Measurements from ENCODE around the gene EIF4A2.

EIF4A2 gene

GRCh38 chr3:186786922-186787321, 3.5 kb downstream of the EIF4A2 start:
- Histone ChIP-seq H3K4me2 (ENCODE audit: low read length) (peak overlapping the region; percentile 89), H4K20me1 (ENCODE audit: control insufficient read depth, insufficient read depth, low read depth, low read length) (peaks cover 50% of the 10 kb centered on the region), H3K36me3 (ENCODE audit: control insufficient read depth, low read length) (peaks cover 91% of the 10 kb centered on the region), H3K9me2 (replicated peaks; ENCODE audit: control insufficient read depth, low read length) (no peaks in the 10 kb centered on the region), H3K79me2 (ENCODE audit: control insufficient read depth, low read length) (peaks cover 59% of the 10 kb centered on the region), H3K27me3 (ENCODE audit: control insufficient read depth, low read length) (peaks cover 3% of the 10 kb centered on the region; the same call in 1 of the 2 replicates), H3F3A (ENCODE audit: control insufficient read depth, insufficient read depth) (peaks cover 94% of the 10 kb centered on the region), H3K9me3 (ENCODE audit: control insufficient read depth, insufficient read depth, low read length) (no peaks in the 10 kb centered on the region), H3K27ac (ENCODE audit: low read depth, low read length) (peak overlapping the region; percentile 94; the same call in 1 of the 2 replicates), H3K4me3 (ENCODE audit: low read length) (peak overlapping the region; percentile 94), H3K4me1 (ENCODE audit: control insufficient read depth, low read length) (peaks cover 49% of the 10 kb centered on the region)
- no peak for TF ChIP-seq EZH2phosphoT487 (IDR thresholded peaks at IDR 0.05; ENCODE audit: borderline replicate concordance, low read length)
- TF ChIP-seq CTCF (IDR thresholded peaks at IDR 0.05; ENCODE audit: low read depth, low read length, poor library complexity, severe bottlenecking), result no peak

- Histone ChIP-seq H3K9me3 (ENCODE audit: control insufficient read depth, insufficient read depth, low read length) (no peaks in the 10 kb centered on the region), H3K4me1 (ENCODE audit: control insufficient read depth, low read length) (peaks cover 42% of the 10 kb centered on the region), H3K79me2 (ENCODE audit: control insufficient read depth, low read length) (peaks cover 51% of the 10 kb centered on the region), H3K27ac (ENCODE audit: low read depth, low read length) (peak overlapping the region; percentile 3; the same call in 1 of the 2 replicates), H3K4me2 (ENCODE audit: low read length) (peak overlapping the region; percentile 89), H3K4me3 (ENCODE audit: low read length) (peak overlapping the region; percentile 94), H3F3A (ENCODE audit: control insufficient read depth, insufficient read depth) (peaks cover 95% of the 10 kb centered on the region), H3K27me3 (ENCODE audit: control insufficient read depth, low read length) (peaks cover 3% of the 10 kb centered on the region; the same call in 1 of the 2 replicates), H3K36me3 (ENCODE audit: control insufficient read depth, low read length) (peaks cover 96% of the 10 kb centered on the region), H3K9me2 (replicated peaks; ENCODE audit: control insufficient read depth, low read length) (no peaks in the 10 kb centered on the region), H4K20me1 (ENCODE audit: control insufficient read depth, insufficient read depth, low read depth, low read length) (peaks cover 50% of the 10 kb centered on the region)
- TF ChIP-seq EZH2phosphoT487 (IDR thresholded peaks at IDR 0.05; ENCODE audit: borderline replicate concordance, low read length), result no peak
- TF ChIP-seq CTCF (IDR thresholded peaks at IDR 0.05; ENCODE audit: low read depth, low read length, poor library complexity, severe bottlenecking), result no peak
Measured at GRCh38 chr3:186787642-186788481, 4.5 kb downstream of the EIF4A2 start.

GRCh38 chr3:186788482-186789370, 5.3 kb downstream of the EIF4A2 start:
- Histone ChIP-seq H3K4me2 (ENCODE audit: low read length) (peak overlapping the region; percentile 89), H3K36me3 (ENCODE audit: control insufficient read depth, low read length) (peaks cover 96% of the 10 kb centered on the region), H4K20me1 (ENCODE audit: control insufficient read depth, insufficient read depth, low read depth, low read length) (peaks cover 47% of the 10 kb centered on the region), H3K4me3 (ENCODE audit: low read length) (no peak overlapping the region), H3K27me3 (ENCODE audit: control insufficient read depth, low read length) (peaks cover 1% of the 10 kb centered on the region; the same call in 1 of the 2 replicates), H3K27ac (ENCODE audit: low read depth, low read length) (peak overlapping the region; percentile 10; the same call in 1 of the 2 replicates), H3K9me2 (replicated peaks; ENCODE audit: control insufficient read depth, low read length) (no peaks in the 10 kb centered on the region), H3F3A (ENCODE audit: control insufficient read depth, insufficient read depth) (peaks cover 98% of the 10 kb centered on the region), H3K79me2 (ENCODE audit: control insufficient read depth, low read length) (peaks cover 44% of the 10 kb centered on the region), H3K9me3 (ENCODE audit: control insufficient read depth, insufficient read depth, low read length) (no peaks in the 10 kb centered on the region), H3K4me1 (ENCODE audit: control insufficient read depth, low read length) (peaks cover 42% of the 10 kb centered on the region)
- TF ChIP-seq CTCF (IDR thresholded peaks at IDR 0.05; ENCODE audit: low read depth, low read length, poor library complexity, severe bottlenecking) (no peak), EZH2phosphoT487 (IDR thresholded peaks at IDR 0.05; ENCODE audit: borderline replicate concordance, low read length) (no peak)
